Neural cell (in vitro differentiated cells): Measurements from ENCODE around the gene FN1. TPM values are rescaled to one million over a fixed set of nuclear protein-coding genes. Genes with fewer than 3 reads are reported as not detected.

Experiments used
- H2AFZ ChIP-seq: fragments of 200-600, 300-800 bp; sonication (generic), shearing (Covaris generic); 2 replicates; pipeline ENCODE4 v1.6.0; 2014; ENCODE audit warnings: low read depth, mild to moderate bottlenecking, antibody characterized with exemption, low read length, moderate library complexity
- H3F3A ChIP-seq: fragments of 200-600 bp; shearing (Covaris generic); 2 replicates; pipeline ENCODE4 v1.6.1; 2016; ENCODE audit warnings: mild to moderate bottlenecking, moderate library complexity, mixed read lengths, antibody characterized with exemption, low read length; ENCODE audit not compliant: insufficient read depth, poor library complexity, severe bottlenecking
- H3K27ac ChIP-seq: fragments of 200-600, 300-800 bp; sonication (generic), shearing (Covaris generic); 2 replicates; pipeline ENCODE4 v1.5.1; 2014; ENCODE audit warnings: mild to moderate bottlenecking, low read length, moderate library complexity
- H3K27me3 ChIP-seq: fragments of 300-800, 200-600 bp; sonication (generic), shearing (Covaris generic); 2 replicates; pipeline ENCODE4 v1.6.0; 2014; ENCODE audit warnings: mild to moderate bottlenecking, low read depth, low read length, moderate library complexity; ENCODE audit not compliant: insufficient read depth
- H3K36me3 ChIP-seq: fragments of 300-800, 200-600 bp; sonication (generic), shearing (Covaris generic); 2 replicates; pipeline ENCODE4 v1.5.1; 2014; ENCODE audit warnings: mild to moderate bottlenecking, antibody characterized with exemption, low read length, moderate library complexity; ENCODE audit not compliant: insufficient read depth
- H3K4me2 ChIP-seq: fragments of 300-800, 200-600 bp; sonication (generic), shearing (Covaris generic); 2 replicates; pipeline ENCODE4 v1.6.0; 2014; ENCODE audit warnings: mild to moderate bottlenecking, low read length
- H3K4me3 ChIP-seq: fragments of 300-800, 200-600 bp; sonication (generic), shearing (Covaris generic); 2 replicates; pipeline ENCODE4 v1.5.1; 2014; ENCODE audit warnings: mild to moderate bottlenecking, low read length, moderate library complexity
- H3K79me2 ChIP-seq: fragments of 200-600 bp; shearing (Covaris generic); replicated peaks from 2 replicates; pipeline ENCODE4 v1.6.0; 2014; ENCODE audit warnings: mild to moderate bottlenecking, low read length, moderate library complexity; ENCODE audit not compliant: insufficient read depth
- H3K9ac ChIP-seq: fragments of 300-800, 200-600 bp; sonication (generic), shearing (Covaris generic); 2 replicates; pipeline ENCODE4 v1.6.1; 2016; ENCODE audit warnings: mild to moderate bottlenecking, low read length, mixed read lengths
- H3K9me2 ChIP-seq: fragments of 200-600 bp; shearing (Covaris generic); 2 replicates; pipeline ENCODE4 v1.6.1; 2016; ENCODE audit warnings: mild to moderate bottlenecking, low read length, mixed read lengths; ENCODE audit not compliant: insufficient read depth
- H3K9me3 ChIP-seq: fragments of 200-600, 300-800 bp; sonication (generic), shearing (Covaris generic); 2 replicates; pipeline ENCODE4 v1.6.1; 2016; ENCODE audit warnings: mild to moderate bottlenecking, mixed run types, low read length, moderate library complexity, mixed read lengths
- H4K20me1 ChIP-seq: fragments of 200-600 bp; shearing (Covaris generic); 2 replicates; pipeline ENCODE4 v1.6.1; 2016; ENCODE audit warnings: mild to moderate bottlenecking, mixed run types; ENCODE audit not compliant: insufficient read depth
- CTCF ChIP-seq: fragments of 450-650 bp; IDR thresholded peaks from 2 replicates; pipeline ENCODE4 v1.5.1; 2014; ENCODE audit warnings: antibody characterized with exemption, mild to moderate bottlenecking, moderate library complexity; ENCODE audit not compliant: poor library complexity, severe bottlenecking
- EP300 ChIP-seq: fragments of 450-650 bp; conservative IDR thresholded peaks from 2 replicates; pipeline ENCODE4 v1.6.1; 2014; ENCODE audit warnings: antibody characterized with exemption, mild to moderate bottlenecking, moderate library complexity; ENCODE audit not compliant: poor library complexity, severe bottlenecking
- EZH2 ChIP-seq: fragments of 200-600, 300-800 bp; shearing (Covaris generic), sonication (generic); IDR thresholded peaks from 2 replicates; pipeline ENCODE4 v1.6.1; 2014; ENCODE audit warnings: antibody characterized with exemption, low read length, borderline replicate concordance, mild to moderate bottlenecking; ENCODE audit not compliant: insufficient read depth, poor library complexity, severe bottlenecking
- MXI1 ChIP-seq: fragments of 450-650 bp; conservative IDR thresholded peaks from 2 replicates; pipeline ENCODE4 v1.6.1; 2014; ENCODE audit warnings: antibody characterized with exemption, mild to moderate bottlenecking; ENCODE audit not compliant: poor library complexity, severe bottlenecking
- POLR2AphosphoS5 ChIP-seq: IDR thresholded peaks from 2 replicates; pipeline ENCODE4 v1.6.1; 2012
- RAD21 ChIP-seq: fragments of 450-650 bp; conservative IDR thresholded peaks from 2 replicates; pipeline ENCODE4 v1.6.1; 2014; ENCODE audit warnings: antibody characterized with exemption, mild to moderate bottlenecking, moderate library complexity
- REST ChIP-seq: IDR thresholded peaks from 2 replicates; pipeline ENCODE4 v1.6.1; 2012; ENCODE audit warnings: borderline replicate concordance
- SMC3 ChIP-seq: fragments of 450-650 bp; conservative IDR thresholded peaks from 2 replicates; pipeline ENCODE4 v1.6.1; 2014; ENCODE audit warnings: antibody characterized with exemption, mild to moderate bottlenecking, moderate library complexity; ENCODE audit not compliant: poor library complexity
- TAF1 ChIP-seq: IDR thresholded peaks from 2 replicates; pipeline ENCODE4 v1.6.1; 2012; ENCODE audit warnings: low read depth
- polyA plus RNA-seq: library from polyadenylated mRNA; depleted of rRNA; stranded (reverse); fragments of >200 nt; gene quantifications from 2 replicates; pipeline ENCODE4 v1.2.3, GENCODE V29; 2014

Gene FN1
- polyA plus RNA-seq, 1 donor from 2014 or later, result 0.93 TPM

GRCh38 chr2:215371915-215372897 is 63.7 kb downstream of the FN1 start:
- Histone ChIP-seq H3K4me2 (no peak overlapping the region), H3K9me3 (no peaks in the 10 kb centered on the region), H3K36me3 (no peaks in the 10 kb centered on the region), H3K27me3 (no peaks in the 10 kb centered on the region), H3K27ac (no peak overlapping the region), H2AFZ (no peak overlapping the region), H4K20me1 (no peaks in the 10 kb centered on the region), H3K9ac (no peak overlapping the region), H3F3A (no peaks in the 10 kb centered on the region), H3K4me3 (no peak overlapping the region), H3K79me2 (no peaks in the 10 kb centered on the region), H3K9me2 (no peaks in the 10 kb centered on the region)
- TF ChIP-seq MXI1 (no peak), RAD21 (no peak), CTCF (no peak)

- no peaks in the 10 kb centered on the region for H4K20me1 ChIP-seq
- H3K79me2 ChIP-seq, result no peaks in the 10 kb centered on the region
- no peaks in the 10 kb centered on the region for H3K9me2 ChIP-seq
- H3K4me2 ChIP-seq, result no peak overlapping the region
- no peak overlapping the region for H3K27ac ChIP-seq
- no peaks in the 10 kb centered on the region for H3K9me3 ChIP-seq
- no peaks in the 10 kb centered on the region for H3F3A ChIP-seq
- no peak overlapping the region for H3K9ac ChIP-seq
- no peaks in the 10 kb centered on the region for H3K36me3 ChIP-seq
- no peaks in the 10 kb centered on the region for H3K27me3 ChIP-seq
- TF ChIP-seq EP300 (no peak), TAF1 (no peak), POLR2AphosphoS5 (no peak), REST (no peak), EZH2 (no peak), SMC3 (no peak), MXI1 (no peak), RAD21 (no peak)
- no peak overlapping the region for H3K4me3 ChIP-seq
- no peak overlapping the region for H2AFZ ChIP-seq
Observed at GRCh38 chr2:215370112-215370965, 65.5 kb downstream of the FN1 start.
